SU-DHL-6 (cell line): ENCODE data around the gene MOB3B.

Experiments
- H2AFZ ChIP-seq: fragments of 200-600 bp; sonication (generic); 2 replicates; pipeline ENCODE4 v1.6.1; 2014; ENCODE audit warnings: low read depth, mild to moderate bottlenecking, moderate library complexity, mixed read lengths, antibody characterized with exemption, low read length; ENCODE audit not compliant: severe bottlenecking
- H3F3A ChIP-seq: fragments of 200-600 bp; shearing (Covaris generic); 2 replicates; pipeline ENCODE4 v1.6.0; 2016; ENCODE audit warnings: antibody characterized with exemption, mild to moderate bottlenecking; ENCODE audit not compliant: insufficient read depth
- H3K27ac ChIP-seq: fragments of 200-600 bp; sonication (generic); 2 replicates; pipeline ENCODE4 v1.5.1; 2016; ENCODE audit warnings: low read depth, mild to moderate bottlenecking, low read length, moderate library complexity, mixed read lengths
- H3K27me3 ChIP-seq: fragments of 200-600 bp; sonication (generic), shearing (Covaris generic); 2 replicates; pipeline ENCODE4 v1.6.0; 2014; ENCODE audit warnings: mild to moderate bottlenecking, low read length
- H3K36me3 ChIP-seq: fragments of 200-600 bp; sonication (generic); 2 replicates; pipeline ENCODE4 v1.6.1; 2014; ENCODE audit warnings: mild to moderate bottlenecking, low read length, mixed read lengths
- H3K4me2 ChIP-seq: fragments of 300-600, 200-600 bp; shearing (Covaris generic), sonication (generic); 2 replicates; pipeline ENCODE4 v1.6.0; 2014; ENCODE audit warnings: low read length, low read depth, mild to moderate bottlenecking; ENCODE audit not compliant: poor library complexity, severe bottlenecking
- H3K4me3 ChIP-seq: fragments of 200-600 bp; sonication (generic); 2 replicates; pipeline ENCODE4 v1.5.1; 2014; ENCODE audit warnings: antibody characterized with exemption, low read length, mild to moderate bottlenecking, mixed read lengths; ENCODE audit not compliant: insufficient read depth, poor library complexity, severe bottlenecking
- H3K79me2 ChIP-seq: fragments of 200-600 bp; sonication (generic); 2 replicates; pipeline ENCODE4 v1.6.1; 2014; ENCODE audit warnings: mild to moderate bottlenecking, low read length, moderate library complexity; ENCODE audit not compliant: insufficient read depth
- H3K9ac ChIP-seq: fragments of 200-600 bp; sonication (generic); 2 replicates; pipeline ENCODE4 v1.7.0; 2014; ENCODE audit warnings: mild to moderate bottlenecking, low read length
- H3K9me2 ChIP-seq: fragments of 200-600 bp; sonication (generic); replicated peaks from 2 replicates; pipeline ENCODE4 v1.6.1; 2014; ENCODE audit warnings: low read length; ENCODE audit not compliant: insufficient read depth
- H3K9me3 ChIP-seq: fragments of 200-600 bp; sonication (generic); 2 replicates; pipeline ENCODE4 v1.6.1; 2014; ENCODE audit warnings: low read length, mixed read lengths; ENCODE audit not compliant: insufficient read depth
- H4K20me1 ChIP-seq: fragments of 200-600 bp; sonication (generic); 2 replicates; pipeline ENCODE4 v1.6.1; 2014; ENCODE audit warnings: low read depth, mild to moderate bottlenecking, antibody characterized with exemption, low read length, moderate library complexity, mixed read lengths
- CTCF ChIP-seq: fragments of 200-600 bp; sonication (generic); IDR thresholded peaks from one replicate; pipeline ENCODE4 v1.5.1; 2017; ENCODE audit warnings: antibody characterized with exemption, mild to moderate bottlenecking, low read length, moderate library complexity; ENCODE audit not compliant: insufficient read depth, poor library complexity, severe bottlenecking
- EZH2phosphoT487 ChIP-seq: fragments of 200-600 bp; sonication (generic), shearing (Covaris generic); conservative IDR thresholded peaks from 2 replicates; pipeline ENCODE4 v1.6.1; 2018; ENCODE audit warnings: mild to moderate bottlenecking, antibody characterized with exemption, low read length, moderate library complexity, mixed read lengths

The MOB3B gene

GRCh38 chr9:27534658-27535209, 5.1 kb upstream of the MOB3B start:
- no peaks in the 10 kb centered on the region for H4K20me1 ChIP-seq
- no peaks in the 10 kb centered on the region for H3K9me3 ChIP-seq
- no peak overlapping the region for H3K27ac ChIP-seq
- no peak overlapping the region for H2AFZ ChIP-seq
- no peaks in the 10 kb centered on the region for H3K9me2 ChIP-seq
- no peaks in the 10 kb centered on the region for H3K79me2 ChIP-seq
- H3F3A ChIP-seq: no peaks in the 10 kb centered on the region
- no peak overlapping the region for H3K4me2 ChIP-seq
- no peak for TF ChIP-seq CTCF
- no peaks in the 10 kb centered on the region for H3K27me3 ChIP-seq
- no peaks in the 10 kb centered on the region for H3K36me3 ChIP-seq
- H3K9ac ChIP-seq: no peak overlapping the region
- H3K4me3 ChIP-seq: no peak overlapping the region

DNA sequence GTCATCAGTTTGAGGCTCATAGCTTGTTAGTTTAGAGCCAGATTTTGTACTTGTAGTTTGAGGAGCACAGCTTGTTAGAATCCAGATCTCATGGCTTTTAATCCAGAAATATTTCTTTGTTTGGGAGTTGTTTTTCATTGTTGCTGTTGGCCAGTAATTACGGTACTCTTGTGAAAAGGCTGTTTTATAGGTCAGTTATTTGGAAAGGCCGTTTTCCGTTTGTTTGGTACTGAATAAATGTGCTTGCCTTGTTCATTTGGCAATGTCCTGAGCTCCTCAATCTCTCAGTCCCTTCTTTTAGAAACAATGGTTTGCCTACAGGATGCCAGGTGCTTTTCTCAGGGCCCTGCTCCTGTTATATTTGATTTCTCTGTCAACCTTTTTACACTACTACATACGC, 4.5 kb upstream of the MOB3B start:
- Histone ChIP-seq H3K9me3 (no peaks in the 10 kb centered on the region), H3F3A (no peaks in the 10 kb centered on the region), H3K4me2 (no peak overlapping the region), H3K9me2 (no peaks in the 10 kb centered on the region), H3K79me2 (no peaks in the 10 kb centered on the region), H3K36me3 (no peaks in the 10 kb centered on the region), H4K20me1 (no peaks in the 10 kb centered on the region), H3K27ac (no peak overlapping the region), H3K9ac (no peak overlapping the region), H3K27me3 (no peaks in the 10 kb centered on the region), H3K4me3 (no peak overlapping the region), H2AFZ (no peak overlapping the region)
- TF ChIP-seq EZH2phosphoT487: no peak
- no peak for TF ChIP-seq CTCF

- H3K79me2 ChIP-seq: no peaks in the 10 kb centered on the region
- no peaks in the 10 kb centered on the region for H3K9me2 ChIP-seq
- H3K9ac ChIP-seq: no peak overlapping the region
- H3K27ac ChIP-seq: no peak overlapping the region
- TF ChIP-seq EZH2phosphoT487 (no peak), CTCF (no peak)
- H3K4me2 ChIP-seq: no peak overlapping the region
- no peaks in the 10 kb centered on the region for H3K27me3 ChIP-seq
- H3K36me3 ChIP-seq: no peaks in the 10 kb centered on the region
- no peaks in the 10 kb centered on the region for H4K20me1 ChIP-seq
- H3K9me3 ChIP-seq: no peaks in the 10 kb centered on the region
- H2AFZ ChIP-seq: no peak overlapping the region
- no peaks in the 10 kb centered on the region for H3F3A ChIP-seq
- H3K4me3 ChIP-seq: no peak overlapping the region
Measured at GRCh38 chr9:27533311-27533710, 3.7 kb upstream of the MOB3B start.

DNA sequence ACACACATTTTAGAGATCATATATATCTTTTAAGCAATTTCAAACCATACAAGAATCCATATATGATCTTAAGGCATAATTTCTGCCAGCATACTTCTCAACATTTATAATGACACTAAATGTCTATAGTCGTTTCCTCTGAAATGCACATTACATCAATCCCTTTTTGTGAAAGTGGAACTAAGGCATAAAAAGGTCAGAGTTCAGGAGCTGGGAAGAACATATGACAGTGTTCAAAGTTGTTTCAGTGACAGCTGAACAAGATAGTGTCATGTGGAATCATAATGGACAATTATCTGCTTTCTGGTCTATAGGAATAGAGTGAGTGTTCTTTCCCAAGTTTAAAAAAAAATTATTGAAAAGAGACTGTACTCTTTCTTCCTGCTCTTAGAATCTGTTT, 2.4 kb upstream of the MOB3B start:
- no peak overlapping the region for H3K4me2 ChIP-seq
- H3K9me2 ChIP-seq: no peaks in the 10 kb centered on the region
- no peak overlapping the region for H3K27ac ChIP-seq
- no peak overlapping the region for H2AFZ ChIP-seq
- no peak overlapping the region for H3K9ac ChIP-seq
- no peak overlapping the region for H3K4me3 ChIP-seq
- H4K20me1 ChIP-seq: no peaks in the 10 kb centered on the region
- H3K9me3 ChIP-seq: no peaks in the 10 kb centered on the region
- no peaks in the 10 kb centered on the region for H3K36me3 ChIP-seq
- TF ChIP-seq EZH2phosphoT487 (no peak), CTCF (no peak)
- H3F3A ChIP-seq: no peaks in the 10 kb centered on the region
- no peaks in the 10 kb centered on the region for H3K27me3 ChIP-seq
- H3K79me2 ChIP-seq: no peaks in the 10 kb centered on the region
